ENCODE data around the gene MACROD2.

The MACROD2 gene

DNA sequence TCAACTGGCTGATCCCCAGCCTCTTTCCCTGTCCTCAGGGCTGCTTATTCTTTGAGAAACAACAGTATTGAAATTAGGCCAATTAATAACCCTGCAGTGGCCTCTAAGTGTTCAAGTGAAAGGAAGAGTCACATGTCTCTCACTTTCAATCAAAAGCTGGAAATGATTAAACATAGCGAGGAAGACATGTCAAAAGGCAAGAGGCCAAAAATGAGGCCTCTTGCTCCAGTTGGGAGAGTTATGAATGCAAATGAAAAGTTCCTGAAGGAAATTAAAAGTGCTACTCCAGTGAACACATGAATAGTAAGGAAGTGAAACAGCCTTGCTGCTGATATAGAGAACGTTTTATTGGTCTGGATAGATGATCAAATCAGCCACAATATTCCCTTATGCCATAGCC lies 131.5 kb downstream of the MACROD2 start:
- Histone ChIP-seq H3K36me3 (ENCODE audit: control insufficient read depth, insufficient read depth, low read length) (no peaks in the 10 kb centered on the region), H3K9me3 (ENCODE audit: control insufficient read depth, insufficient read depth, low read length) (no peaks in the 10 kb centered on the region), H3K4me1 (ENCODE audit: control insufficient read depth, insufficient read depth, low read length) (no peaks in the 10 kb centered on the region), H3K9ac (ENCODE audit: low read depth, low read length) (no peak overlapping the region), H3K27me3 (ENCODE audit: control insufficient read depth, insufficient read depth, low read length) (no peaks in the 10 kb centered on the region), H3K4me3 (ENCODE audit: low read depth, low read length) (no peak overlapping the region)

DNA sequence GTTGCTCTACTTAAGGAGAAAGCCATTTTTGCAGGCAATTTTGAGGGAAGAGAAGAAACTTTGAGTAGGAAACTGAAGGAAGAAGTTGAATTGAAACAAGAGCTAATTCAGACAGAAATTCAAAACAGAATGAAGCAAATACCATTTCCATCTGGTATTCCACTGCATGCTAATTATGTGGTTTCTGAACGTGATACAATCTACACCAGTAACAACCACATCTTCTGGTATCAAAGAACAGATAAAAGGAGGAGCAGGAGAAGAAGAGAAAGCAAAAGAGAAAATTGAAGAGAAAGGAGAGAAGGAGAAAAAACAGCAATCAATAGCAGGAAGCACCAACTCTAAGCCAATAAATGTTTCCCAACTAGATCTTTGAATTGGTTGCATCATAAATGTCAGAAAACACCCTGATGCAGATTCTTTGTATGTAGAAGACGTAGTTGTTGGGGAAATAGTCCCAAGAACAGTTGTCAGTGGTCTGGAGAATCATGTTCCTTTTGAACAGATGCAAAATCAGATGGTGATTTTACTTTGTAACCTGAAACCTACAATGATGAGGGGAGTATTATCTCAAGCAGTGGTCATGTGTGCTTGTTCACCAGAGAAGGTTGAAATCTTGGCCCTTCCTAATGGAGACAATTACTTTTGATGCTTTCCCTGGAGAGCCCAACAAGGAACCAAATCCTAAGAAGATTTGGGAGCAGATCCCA lies 132.4 kb downstream of the MACROD2 start:
- Histone ChIP-seq H3K9me3 (ENCODE audit: control insufficient read depth, insufficient read depth, low read length) (no peaks in the 10 kb centered on the region), H3K4me1 (ENCODE audit: control insufficient read depth, insufficient read depth, low read length) (no peaks in the 10 kb centered on the region), H3K9ac (ENCODE audit: low read depth, low read length) (no peak overlapping the region), H3K4me3 (ENCODE audit: low read depth, low read length) (no peak overlapping the region), H3K36me3 (ENCODE audit: control insufficient read depth, insufficient read depth, low read length) (no peaks in the 10 kb centered on the region), H3K27me3 (ENCODE audit: control insufficient read depth, insufficient read depth, low read length) (no peaks in the 10 kb centered on the region)

DNA sequence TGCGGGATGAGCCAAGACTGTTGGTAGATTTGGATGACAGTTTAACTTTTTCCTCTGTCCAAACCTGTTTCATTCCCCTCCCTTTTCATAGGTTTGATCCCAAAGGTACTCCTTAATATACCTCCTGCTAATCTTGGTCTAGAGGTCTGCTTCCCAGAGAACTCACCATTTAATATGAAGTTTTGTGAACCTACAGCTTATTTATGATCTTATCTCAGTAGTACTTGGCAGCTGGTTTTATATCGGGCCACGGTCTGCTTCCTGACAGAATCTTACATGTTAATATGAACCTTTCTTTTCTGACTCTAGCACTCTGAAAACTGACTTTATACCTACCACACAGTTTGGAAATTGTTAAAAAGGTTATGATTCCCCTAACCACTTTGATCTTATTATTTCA lies 138.7 kb downstream of the MACROD2 start:
- no peaks in the 10 kb centered on the region for H3K4me1 ChIP-seq (ENCODE audit: control insufficient read depth, insufficient read depth, low read length)

DNA sequence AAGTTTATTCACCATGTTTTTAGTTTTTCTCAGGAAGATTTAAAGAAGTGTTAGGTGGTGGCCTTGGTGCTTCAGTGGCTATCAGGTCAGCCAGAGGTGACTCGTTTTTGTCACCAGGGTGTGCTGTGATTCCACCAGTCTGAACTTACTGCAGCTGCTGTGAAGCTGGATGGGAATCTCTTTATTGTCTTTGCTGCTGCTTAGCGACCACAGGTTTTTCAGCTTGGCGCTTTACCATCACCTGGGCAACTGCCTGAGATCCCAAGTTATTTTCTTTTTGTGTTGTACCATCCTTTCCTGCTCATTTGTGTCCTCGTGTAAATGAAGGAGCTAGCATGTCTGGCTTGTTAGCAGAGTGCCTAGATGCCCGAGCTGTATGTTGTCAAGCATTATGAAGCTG lies 146.9 kb downstream of the MACROD2 start:
- Histone ChIP-seq H3K4me3 (ENCODE audit: low read depth, low read length) (no peak overlapping the region), H3K27me3 (ENCODE audit: control insufficient read depth, insufficient read depth, low read length) (no peaks in the 10 kb centered on the region), H3K9me3 (ENCODE audit: control insufficient read depth, insufficient read depth, low read length) (no peaks in the 10 kb centered on the region), H3K9ac (ENCODE audit: low read depth, low read length) (no peak overlapping the region), H3K4me1 (ENCODE audit: control insufficient read depth, insufficient read depth, low read length) (peaks cover 2% of the 10 kb centered on the region), H3K36me3 (ENCODE audit: control insufficient read depth, insufficient read depth, low read length) (no peaks in the 10 kb centered on the region)

More for the DNA sequence above, 138.7 kb downstream of the MACROD2 start:
- no peaks in the 10 kb centered on the region for H3K36me3 ChIP-seq (ENCODE audit: control insufficient read depth, insufficient read depth, low read length)
- no peaks in the 10 kb centered on the region for H3K27me3 ChIP-seq (ENCODE audit: control insufficient read depth, insufficient read depth, low read length)
- no peaks in the 10 kb centered on the region for H3K9me3 ChIP-seq (ENCODE audit: control insufficient read depth, insufficient read depth, low read length)
- H3K4me3 ChIP-seq (ENCODE audit: low read depth, low read length), result no peak overlapping the region
- no peak overlapping the region for H3K9ac ChIP-seq (ENCODE audit: low read depth, low read length)

DNA sequence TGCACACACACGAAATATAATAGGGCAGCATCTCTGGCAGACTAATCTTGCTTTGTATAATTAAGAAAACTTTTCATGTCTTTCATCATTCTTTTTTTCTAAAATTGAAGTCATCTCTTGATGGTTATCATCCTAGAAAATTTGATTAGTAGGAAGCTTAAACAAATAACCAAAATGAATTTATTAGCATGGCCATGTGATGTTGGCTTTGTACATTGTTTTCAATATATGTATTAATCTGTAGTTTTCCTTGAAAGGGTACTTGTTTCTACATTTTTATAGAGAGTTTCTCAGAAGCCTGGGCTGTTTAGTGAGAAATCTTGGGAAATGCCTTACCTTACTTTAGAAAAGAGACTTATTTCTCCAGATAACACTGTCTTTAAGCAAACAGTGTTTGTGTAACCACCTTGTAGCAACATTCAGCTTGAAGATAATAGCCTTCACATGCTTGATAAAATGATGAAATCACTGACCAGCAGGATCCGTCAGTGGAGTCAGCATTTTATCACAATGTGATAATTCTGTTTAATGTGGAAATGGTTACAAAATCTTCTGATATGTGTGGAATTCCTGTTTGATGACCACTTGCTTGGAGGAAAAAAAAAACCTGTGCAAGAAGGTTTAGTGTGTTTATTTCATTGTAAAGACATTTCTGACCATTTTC lies 147.8 kb downstream of the MACROD2 start:
- Histone ChIP-seq H3K4me1 (ENCODE audit: control insufficient read depth, insufficient read depth, low read length) (peaks cover 2% of the 10 kb centered on the region), H3K9me3 (ENCODE audit: control insufficient read depth, insufficient read depth, low read length) (no peaks in the 10 kb centered on the region), H3K9ac (ENCODE audit: low read depth, low read length) (no peak overlapping the region), H3K27me3 (ENCODE audit: control insufficient read depth, insufficient read depth, low read length) (no peaks in the 10 kb centered on the region), H3K36me3 (ENCODE audit: control insufficient read depth, insufficient read depth, low read length) (no peaks in the 10 kb centered on the region), H3K4me3 (ENCODE audit: low read depth, low read length) (no peak overlapping the region)

DNA sequence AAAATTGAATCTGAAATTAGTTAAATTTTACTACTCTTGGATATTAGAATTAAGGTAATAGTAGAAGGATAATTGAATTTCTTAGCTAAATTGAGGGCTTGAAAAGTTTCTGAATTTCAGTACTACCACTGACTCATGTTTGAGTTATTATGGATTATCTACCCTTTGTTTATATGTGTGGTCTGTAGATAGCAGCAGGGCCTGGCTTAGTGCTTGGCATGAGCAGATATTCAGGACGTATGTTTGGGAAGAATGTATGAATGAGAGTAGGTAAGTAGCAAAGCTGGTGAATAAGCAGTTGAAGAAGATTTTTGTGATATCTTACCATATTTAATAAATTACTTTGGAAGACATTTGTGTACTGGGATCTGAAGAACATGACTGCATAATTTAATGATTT lies 152.7 kb downstream of the MACROD2 start:
- Histone ChIP-seq H3K9ac (ENCODE audit: low read depth, low read length) (no peak overlapping the region), H3K4me3 (ENCODE audit: low read depth, low read length) (no peak overlapping the region), H3K27me3 (ENCODE audit: control insufficient read depth, insufficient read depth, low read length) (no peaks in the 10 kb centered on the region), H3K36me3 (ENCODE audit: control insufficient read depth, insufficient read depth, low read length) (no peaks in the 10 kb centered on the region), H3K4me1 (ENCODE audit: control insufficient read depth, insufficient read depth, low read length) (peaks cover 2% of the 10 kb centered on the region), H3K9me3 (ENCODE audit: control insufficient read depth, insufficient read depth, low read length) (no peaks in the 10 kb centered on the region)

DNA sequence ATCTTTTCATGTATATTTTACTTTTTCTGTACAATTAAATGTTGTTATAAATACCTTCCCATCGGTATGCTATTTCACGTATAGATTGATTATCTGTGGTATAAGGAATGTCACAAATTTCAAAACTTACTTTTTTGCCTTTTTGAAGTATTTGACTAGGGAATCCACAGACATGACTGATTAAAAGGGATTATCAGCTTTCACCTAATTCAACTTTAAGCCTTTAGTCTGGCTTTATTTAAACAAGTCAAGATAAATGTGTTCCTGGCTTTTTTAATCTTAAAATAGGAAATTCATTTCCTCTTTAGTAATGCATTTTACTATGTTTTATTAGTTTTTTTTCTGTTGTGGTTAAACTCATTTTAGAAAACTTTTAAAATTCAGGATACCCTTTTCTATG lies 160.0 kb downstream of the MACROD2 start:
- H3K27me3 ChIP-seq (ENCODE audit: control insufficient read depth, insufficient read depth, low read length), result no peaks in the 10 kb centered on the region
- no peak overlapping the region for H3K9ac ChIP-seq (ENCODE audit: low read depth, low read length)
- no peaks in the 10 kb centered on the region for H3K4me1 ChIP-seq (ENCODE audit: control insufficient read depth, insufficient read depth, low read length)
- H3K36me3 ChIP-seq (ENCODE audit: control insufficient read depth, insufficient read depth, low read length), result no peaks in the 10 kb centered on the region
- H3K9me3 ChIP-seq (ENCODE audit: control insufficient read depth, insufficient read depth, low read length), result no peaks in the 10 kb centered on the region
- no peak overlapping the region for H3K4me3 ChIP-seq (ENCODE audit: low read depth, low read length)

DNA sequence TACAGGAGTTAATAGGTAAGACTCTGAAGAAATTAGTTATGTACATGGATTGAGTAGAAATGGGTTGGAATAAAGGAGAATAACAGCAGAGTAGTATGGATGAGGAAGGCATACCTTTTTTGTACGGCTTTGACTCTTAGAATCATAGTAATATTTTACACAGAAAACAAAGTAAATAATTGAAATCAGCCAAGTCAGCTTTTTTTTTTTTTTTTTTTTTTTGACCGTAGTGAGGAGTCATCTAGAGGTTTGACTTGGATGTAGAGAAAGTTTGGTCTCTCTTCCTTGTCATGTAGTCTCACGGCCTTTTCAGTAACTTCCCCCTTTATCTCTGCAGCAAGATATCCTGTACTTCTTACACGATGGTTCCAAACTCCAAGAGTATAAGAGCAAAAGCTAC lies 183.2 kb downstream of the MACROD2 start:
- Histone ChIP-seq H3K4me1 (ENCODE audit: control insufficient read depth, insufficient read depth, low read length) (no peaks in the 10 kb centered on the region), H3K9ac (ENCODE audit: low read depth, low read length) (no peak overlapping the region), H3K4me3 (ENCODE audit: low read depth, low read length) (no peak overlapping the region), H3K27me3 (ENCODE audit: control insufficient read depth, insufficient read depth, low read length) (no peaks in the 10 kb centered on the region), H3K9me3 (ENCODE audit: control insufficient read depth, insufficient read depth, low read length) (peaks cover 2% of the 10 kb centered on the region), H3K36me3 (ENCODE audit: control insufficient read depth, insufficient read depth, low read length) (no peaks in the 10 kb centered on the region)

DNA sequence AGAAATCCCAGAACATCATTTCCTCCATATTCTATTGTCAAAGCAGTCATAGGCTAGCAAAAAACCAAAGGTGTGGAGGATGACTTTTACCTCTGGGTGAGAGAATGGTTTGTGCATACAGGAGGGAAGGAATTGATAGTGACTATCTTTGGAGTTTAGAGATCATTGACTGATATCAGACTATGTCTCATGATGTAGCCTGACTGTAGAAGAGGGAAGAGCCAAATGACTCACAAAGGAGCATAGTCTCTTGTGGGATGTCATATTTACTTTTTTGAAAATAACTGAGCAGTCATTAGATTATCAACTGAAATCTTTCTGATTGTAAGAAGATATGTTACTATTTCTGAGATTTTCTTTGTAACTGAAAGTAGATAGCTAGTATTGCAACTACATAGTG lies 183.6 kb downstream of the MACROD2 start:
- Histone ChIP-seq H3K27me3 (ENCODE audit: control insufficient read depth, insufficient read depth, low read length) (no peaks in the 10 kb centered on the region), H3K4me1 (ENCODE audit: control insufficient read depth, insufficient read depth, low read length) (no peaks in the 10 kb centered on the region), H3K9me3 (ENCODE audit: control insufficient read depth, insufficient read depth, low read length) (peaks cover 2% of the 10 kb centered on the region), H3K9ac (ENCODE audit: low read depth, low read length) (no peak overlapping the region), H3K4me3 (ENCODE audit: low read depth, low read length) (no peak overlapping the region), H3K36me3 (ENCODE audit: control insufficient read depth, insufficient read depth, low read length) (no peaks in the 10 kb centered on the region)

DNA sequence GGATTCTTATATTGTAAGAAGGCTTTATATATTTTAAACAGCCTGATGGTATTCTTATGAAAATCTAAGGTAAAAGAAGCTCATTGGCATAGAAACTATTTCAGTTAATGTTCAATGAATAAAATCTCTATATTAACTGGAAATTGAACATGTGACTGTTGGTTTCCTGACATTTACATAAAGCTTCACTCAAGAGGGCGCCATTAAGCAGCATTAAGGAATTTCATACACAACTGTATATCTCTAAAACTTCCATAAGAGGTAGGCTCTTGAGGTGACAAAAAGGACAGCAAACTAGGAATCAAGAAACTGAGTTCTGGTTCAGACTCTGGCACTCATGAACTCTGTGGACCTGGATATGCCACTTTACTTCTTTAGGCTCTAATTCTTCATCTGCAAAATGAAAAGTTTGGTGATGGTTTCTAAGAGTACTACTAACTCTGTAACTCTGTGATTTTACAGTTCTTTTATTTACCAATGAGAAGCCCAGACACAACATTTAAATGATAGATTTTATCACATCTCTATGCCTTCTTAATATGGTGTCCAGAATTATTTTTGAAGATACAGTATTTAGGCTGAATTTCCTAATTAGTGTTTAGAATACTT lies 194.6 kb downstream of the MACROD2 start:
- Histone ChIP-seq H3K4me3 (ENCODE audit: low read depth, low read length) (no peak overlapping the region), H3K27me3 (ENCODE audit: control insufficient read depth, insufficient read depth, low read length) (no peaks in the 10 kb centered on the region), H3K36me3 (ENCODE audit: control insufficient read depth, insufficient read depth, low read length) (no peaks in the 10 kb centered on the region), H3K4me1 (ENCODE audit: control insufficient read depth, insufficient read depth, low read length) (no peaks in the 10 kb centered on the region), H3K9me3 (ENCODE audit: control insufficient read depth, insufficient read depth, low read length) (no peaks in the 10 kb centered on the region), H3K9ac (ENCODE audit: low read depth, low read length) (no peak overlapping the region)

DNA sequence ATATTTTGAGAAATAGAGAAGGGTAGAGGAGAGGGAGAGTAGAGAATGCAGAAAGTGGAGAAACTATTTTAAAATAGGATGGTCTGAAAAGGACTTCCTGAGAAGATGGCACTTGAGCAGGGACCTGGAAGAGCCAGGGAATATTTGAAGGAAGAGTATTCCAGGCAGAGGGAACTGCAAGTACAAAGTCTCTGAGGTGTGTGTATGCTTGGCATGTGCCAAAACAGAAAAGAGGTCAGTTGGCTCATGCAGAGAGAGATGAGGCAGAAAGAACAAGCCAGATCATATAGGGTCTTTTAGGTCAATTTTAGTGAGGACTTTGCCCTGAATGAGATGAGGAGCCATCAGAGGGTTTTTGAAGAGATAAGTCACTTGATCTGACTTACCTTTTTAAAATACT lies 196.2 kb downstream of the MACROD2 start:
- H3K4me3 ChIP-seq (ENCODE audit: low read depth, low read length), result no peak overlapping the region
- no peaks in the 10 kb centered on the region for H3K27me3 ChIP-seq (ENCODE audit: control insufficient read depth, insufficient read depth, low read length)
- no peak overlapping the region for H3K9ac ChIP-seq (ENCODE audit: low read depth, low read length)
- no peaks in the 10 kb centered on the region for H3K4me1 ChIP-seq (ENCODE audit: control insufficient read depth, insufficient read depth, low read length)
- H3K36me3 ChIP-seq (ENCODE audit: control insufficient read depth, insufficient read depth, low read length), result no peaks in the 10 kb centered on the region
- H3K9me3 ChIP-seq (ENCODE audit: control insufficient read depth, insufficient read depth, low read length), result no peaks in the 10 kb centered on the region

DNA sequence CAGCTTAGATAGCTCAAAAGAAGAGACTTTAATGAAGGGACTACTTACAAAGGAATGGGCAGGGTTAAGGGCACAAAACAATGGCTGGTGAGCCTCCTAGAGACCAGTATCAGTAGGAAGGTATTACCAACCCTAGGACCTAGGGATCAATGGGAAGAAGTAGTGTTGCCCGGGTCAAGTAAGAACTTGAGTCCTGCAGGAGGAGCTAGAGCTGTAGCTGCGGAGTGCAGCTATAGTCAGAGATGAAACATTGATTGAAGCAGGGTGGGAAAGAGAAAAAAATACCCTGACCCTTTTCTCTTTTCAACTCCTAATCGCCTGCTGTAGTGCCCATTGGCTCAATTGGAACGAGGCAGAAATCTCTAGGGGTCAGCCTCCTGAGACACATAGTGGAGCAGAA lies 198.1 kb downstream of the MACROD2 start:
- Histone ChIP-seq H3K27me3 (ENCODE audit: control insufficient read depth, insufficient read depth, low read length) (no peaks in the 10 kb centered on the region), H3K9ac (ENCODE audit: low read depth, low read length) (no peak overlapping the region), H3K4me1 (ENCODE audit: control insufficient read depth, insufficient read depth, low read length) (no peaks in the 10 kb centered on the region), H3K4me3 (ENCODE audit: low read depth, low read length) (no peak overlapping the region), H3K36me3 (ENCODE audit: control insufficient read depth, insufficient read depth, low read length) (no peaks in the 10 kb centered on the region), H3K9me3 (ENCODE audit: control insufficient read depth, insufficient read depth, low read length) (no peaks in the 10 kb centered on the region)

Data from iPS-15b (cell line).